ENCODE data around the gene BANK1. TPM values are rescaled to one million over a fixed set of nuclear protein-coding genes. Genes with fewer than 3 reads are reported as not detected.

Gene BANK1
- total RNA-seq, 1 experiment from 2014 or later, result 2.4 TPM

- ATAC-seq (peak; percentile 75), DNase-seq (ENCODE audit: low read depth, low spot score) (peak; percentile 52)
- intact Hi-C loops (cut with micrococcal nuclease), result no loop called here
- Histone ChIP-seq H3K4me2 (ENCODE audit: low read length) (peak overlapping the region; percentile 82), H3K27ac (ENCODE audit: low read depth, low read length) (peak overlapping the region; percentile 85), H3K4me3 (replicated peaks in 1 of 2; ENCODE audit: low read depth in 1 of 2, low read length in 2 of 2) (peak overlapping the region; percentile 53 to 68), H3K36me3 (ENCODE audit: control insufficient read depth in 1 of 2, insufficient read depth in 2 of 2, low read length in 2 of 2) (no peaks in the 10 kb centered on the region), H3K9me2 (ENCODE audit: insufficient read depth) (no peaks in the 10 kb centered on the region), H3K79me2 (ENCODE audit: insufficient read depth, low read length) (no peaks in the 10 kb centered on the region), H3K9ac (ENCODE audit: low read length) (peak overlapping the region; percentile 71), H2AFZ (ENCODE audit: low read depth, low read length, poor library complexity, severe bottlenecking) (peak overlapping the region; percentile 87), H4K20me1 (ENCODE audit: insufficient read depth) (no peaks in the 10 kb centered on the region), H3K4me1 (ENCODE audit: control insufficient read depth in 1 of 2, insufficient read depth in 2 of 2, low read length in 2 of 2) (peaks cover 22 to 32% of the 10 kb centered on the region in 2 experiments; a peak in 3 of 4 replicates), H3K9me3 (ENCODE audit: control insufficient read depth in 1 of 2, insufficient read depth in 1 of 2, low read depth in 1 of 2, low read length in 2 of 2) (no peaks in the 10 kb centered on the region), H3K27me3 (ENCODE audit: insufficient read depth, low read length) (no peaks in the 10 kb centered on the region)
- TF ChIP-seq CTCF (IDR thresholded peaks at IDR 0.05 in 2 of 3, conservative IDR thresholded peaks at IDR 0.05 in 1 of 3; ENCODE audit: borderline replicate concordance in 1 of 3, insufficient read depth in 1 of 3, low read depth in 2 of 3, low read length in 2 of 3) (no peak), MAX (IDR thresholded peaks at IDR 0.05) (peak; percentile 15; the same call in 1 of the 2 replicates), SRF (IDR thresholded peaks at IDR 0.05; ENCODE audit: low read depth) (no peak)
- ChIA-PET POLR2A (no interaction called here), CTCF (no interaction called here), RAD21 (ENCODE audit: low non-redundant PET in 1 of 2, low total read pairs in 2 of 2, uncharacterized antibody in 2 of 2, unreplicated experiment in 2 of 2) (no interaction called here)
- TSS peak; percentile 42 for BruUV-seq (replicated peaks)
Measured at GRCh38 chr4:101791182-101791558, 640 bp downstream of the BANK1 start.

GRCh38 chr4:101792056-101792590 lies 1.6 kb downstream of the BANK1 start:
- CTCF ChIA-PET, result no interaction called here

More at GRCh38 chr4:101792056-101792590, 1.6 kb downstream of the BANK1 start:
- no peaks in the 10 kb centered on the region for H3K36me3 ChIP-seq (ENCODE audit: control insufficient read depth in 1 of 2, insufficient read depth in 2 of 2, low read length in 2 of 2)
- POLR2A ChIA-PET, result interaction anchor here (1.0 kb wide), 1 partner anchor 444 kb away, joined by 3 read pairs; the partner anchor contains the start of gene PPP3CA
- H3K4me1 ChIP-seq (ENCODE audit: control insufficient read depth in 1 of 2, insufficient read depth in 2 of 2, low read length in 2 of 2), result peaks cover 22 to 32% of the 10 kb centered on the region in 2 experiments; a peak in 3 of 4 replicates
- peak overlapping the region; percentile 79 for H2AFZ ChIP-seq (ENCODE audit: low read depth, low read length, poor library complexity, severe bottlenecking)
- DNase-seq (ENCODE audit: low read depth, low spot score) (no peak), ATAC-seq (no peak)
- no TSS peak for BruUV-seq (replicated peaks)
- H3K79me2 ChIP-seq (ENCODE audit: insufficient read depth, low read length), result no peaks in the 10 kb centered on the region
- no peaks in the 10 kb centered on the region for H3K9me2 ChIP-seq (ENCODE audit: insufficient read depth)
- no peaks in the 10 kb centered on the region for H3K9me3 ChIP-seq (ENCODE audit: control insufficient read depth in 1 of 2, insufficient read depth in 1 of 2, low read depth in 1 of 2, low read length in 2 of 2)
- no peak overlapping the region for H3K4me3 ChIP-seq (replicated peaks in 1 of 2; ENCODE audit: low read depth in 1 of 2, low read length in 2 of 2)
- RAD21 ChIA-PET (ENCODE audit: low non-redundant PET in 1 of 2, low total read pairs in 2 of 2, uncharacterized antibody in 2 of 2, unreplicated experiment in 2 of 2), result no interaction called here
- intact Hi-C loops (cut with micrococcal nuclease), result no loop called here
- H3K27ac ChIP-seq (ENCODE audit: low read depth, low read length), result peak overlapping the region; percentile 85; the same call in 1 of the 2 replicates
- H3K4me2 ChIP-seq (ENCODE audit: low read length), result peak overlapping the region; percentile 82
- H4K20me1 ChIP-seq (ENCODE audit: insufficient read depth), result no peaks in the 10 kb centered on the region
- no peak overlapping the region for H3K9ac ChIP-seq (ENCODE audit: low read length)
- no peaks in the 10 kb centered on the region for H3K27me3 ChIP-seq (ENCODE audit: insufficient read depth, low read length)
- peak; percentile 34; the same call in 1 of the 2 replicates for TF ChIP-seq FOSL1 (IDR thresholded peaks at IDR 0.05; ENCODE audit: low read depth)
- no peak for TF ChIP-seq POLR2AphosphoS5 (IDR thresholded peaks at IDR 0.05; ENCODE audit: low read depth, low read length)
- TF ChIP-seq EGR1 (IDR thresholded peaks at IDR 0.05; ENCODE audit: low read depth), result no peak
- TF ChIP-seq MAX (IDR thresholded peaks at IDR 0.05), result no peak
- TF ChIP-seq CTCF (IDR thresholded peaks at IDR 0.05 in 2 of 3, conservative IDR thresholded peaks at IDR 0.05 in 1 of 3; ENCODE audit: borderline replicate concordance in 1 of 3, insufficient read depth in 1 of 3, low read depth in 2 of 3, low read length in 2 of 3), result no peak
- TF ChIP-seq ATF3 (IDR thresholded peaks at IDR 0.05), result no peak

Data from HCT116 (cell line).